SK-N-MC (cell line): ENCODE results near the gene TBX1.

Experiments used
- DNase-seq: peaks from one replicate; pipeline ENCODE4 v3.0.0-alpha.2; 2011; ENCODE audit warnings: low read depth, low spot score
- H3K27ac ChIP-seq: fragments of 200-600 bp; sonication (generic); 2 replicates; pipeline ENCODE4 v1.5.1; 2016; ENCODE audit warnings: mixed run types
- H3K36me3 ChIP-seq: fragments of 200-600 bp; sonication (generic); 2 replicates; pipeline ENCODE4 v1.6.1; 2017; ENCODE audit warnings: antibody characterized with exemption, low read length, mixed read lengths; ENCODE audit not compliant: insufficient read depth
- H3K4me3 ChIP-seq: fragments of 200-600 bp; sonication (generic); 2 replicates; pipeline ENCODE4 v1.5.1; 2016
- H3K9ac ChIP-seq: fragments of 200-600 bp; sonication (generic); 2 replicates; pipeline ENCODE4 v1.8.0; 2017; ENCODE audit warnings: mixed run types, mixed read lengths; ENCODE audit not compliant: insufficient read length
- H3K9me3 ChIP-seq: fragments of 200-600 bp; sonication (generic); 2 replicates; pipeline ENCODE4 v1.6.1; 2017; ENCODE audit warnings: low read depth, mild to moderate bottlenecking, antibody characterized with exemption, low read length, moderate library complexity, mixed read lengths
- EZH2 ChIP-seq: fragments of 200-600 bp; sonication (generic); IDR thresholded peaks from one replicate; pipeline ENCODE4 v1.6.1; 2017; ENCODE audit warnings: antibody characterized with exemption
- FOXP2 ChIP-seq: optimal IDR thresholded peaks from 2 replicates; pipeline ENCODE3; 2011; ENCODE audit warnings: mild to moderate bottlenecking, moderate library complexity; ENCODE audit not compliant: insufficient read depth; ENCODE audit errors: extremely low read length, control extremely low read depth
- POLR2AphosphoS5 ChIP-seq: IDR thresholded peaks from 2 replicates; pipeline ENCODE4 v1.6.1; 2012; ENCODE audit warnings: mild to moderate bottlenecking, low read depth, low read length, borderline replicate concordance

Gene TBX1

DNA sequence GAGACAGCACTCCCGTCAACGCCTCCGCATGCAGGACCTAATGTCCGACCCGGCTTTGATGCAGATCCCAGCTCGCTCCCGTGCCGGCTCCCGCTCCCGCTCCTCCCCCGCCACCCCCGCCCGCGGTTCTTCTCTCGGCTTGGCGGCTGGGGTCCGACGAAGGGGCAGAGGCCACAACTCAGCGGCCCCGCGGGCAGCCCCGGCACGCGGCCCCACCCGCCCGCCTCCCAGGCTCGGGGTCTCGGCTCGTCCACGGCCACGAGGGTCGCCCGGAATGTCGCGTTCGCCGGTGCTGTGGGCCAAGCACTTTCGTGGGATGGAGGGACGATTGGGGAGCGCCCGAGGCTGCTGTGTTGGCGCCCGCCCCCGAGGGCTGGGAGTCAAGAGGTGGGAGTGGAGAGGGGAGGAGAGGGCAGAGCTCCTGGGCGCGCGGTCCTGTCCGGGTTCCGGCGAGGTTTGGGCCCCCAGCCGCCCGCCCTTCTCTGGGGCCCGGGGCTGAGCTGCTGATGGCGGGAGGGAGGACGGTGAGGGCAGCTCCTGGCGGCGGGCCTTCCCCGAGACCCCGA lies 5.3 kb upstream of the TBX1 start:
- H3K36me3 ChIP-seq: no peaks in the 10 kb centered on the region
- TF ChIP-seq POLR2AphosphoS5: no peak
- TF ChIP-seq EZH2: no peak
- no peak for TF ChIP-seq FOXP2
- no peak overlapping the region for H3K9ac ChIP-seq
- no peak overlapping the region for H3K4me3 ChIP-seq
- no peak for DNase-seq
- no peaks in the 10 kb centered on the region for H3K9me3 ChIP-seq
- H3K27ac ChIP-seq: no peak overlapping the region

GRCh38 chr22:19755722-19756287 lies 4.8 kb upstream of the TBX1 start:
- no peak overlapping the region for H3K4me3 ChIP-seq
- H3K9me3 ChIP-seq: no peaks in the 10 kb centered on the region

GRCh38 chr22:19756288-19757128 lies 4.1 kb upstream of the TBX1 start:
- DNase-seq: no peak
- Histone ChIP-seq H3K36me3 (no peaks in the 10 kb centered on the region), H3K4me3 (peak overlapping the region; percentile 36; the same call in 1 of the 2 replicates), H3K9me3 (no peaks in the 10 kb centered on the region), H3K27ac (no peak overlapping the region), H3K9ac (no peak overlapping the region)
- no peak for TF ChIP-seq EZH2

More at GRCh38 chr22:19755722-19756287, 4.8 kb upstream of the TBX1 start:
- DNase-seq: no peak
- Histone ChIP-seq H3K36me3 (no peaks in the 10 kb centered on the region), H3K27ac (no peak overlapping the region), H3K9ac (no peak overlapping the region)
- TF ChIP-seq EZH2: no peak
- TF ChIP-seq FOXP2: no peak
- no peak for TF ChIP-seq POLR2AphosphoS5

- H3K36me3 ChIP-seq: no peaks in the 10 kb centered on the region
- H3K9me3 ChIP-seq: no peaks in the 10 kb centered on the region
- no peak overlapping the region for H3K27ac ChIP-seq
- TF ChIP-seq FOXP2 (no peak), EZH2 (no peak), POLR2AphosphoS5 (no peak)
- no peak overlapping the region for H3K9ac ChIP-seq
- 0 out of 2 replicates have a peak overlapping the region, but pooled peaks have one; percentile 36 for H3K4me3 ChIP-seq
- no peak for DNase-seq
Observed at GRCh38 chr22:19757140-19757984, 3.2 kb upstream of the TBX1 start.

GRCh38 chr22:19757985-19758895 lies 2.3 kb upstream of the TBX1 start:
- TF ChIP-seq FOXP2 (no peak), POLR2AphosphoS5 (no peak), EZH2 (no peak)
- H3K9ac ChIP-seq: no peak overlapping the region
- H3K9me3 ChIP-seq: no peaks in the 10 kb centered on the region
- no peak overlapping the region for H3K27ac ChIP-seq
- peaks cover 2% of the 10 kb centered on the region; the same call in 1 of the 2 replicates for H3K36me3 ChIP-seq
- H3K4me3 ChIP-seq: no peak overlapping the region
- no peak for DNase-seq

DNA sequence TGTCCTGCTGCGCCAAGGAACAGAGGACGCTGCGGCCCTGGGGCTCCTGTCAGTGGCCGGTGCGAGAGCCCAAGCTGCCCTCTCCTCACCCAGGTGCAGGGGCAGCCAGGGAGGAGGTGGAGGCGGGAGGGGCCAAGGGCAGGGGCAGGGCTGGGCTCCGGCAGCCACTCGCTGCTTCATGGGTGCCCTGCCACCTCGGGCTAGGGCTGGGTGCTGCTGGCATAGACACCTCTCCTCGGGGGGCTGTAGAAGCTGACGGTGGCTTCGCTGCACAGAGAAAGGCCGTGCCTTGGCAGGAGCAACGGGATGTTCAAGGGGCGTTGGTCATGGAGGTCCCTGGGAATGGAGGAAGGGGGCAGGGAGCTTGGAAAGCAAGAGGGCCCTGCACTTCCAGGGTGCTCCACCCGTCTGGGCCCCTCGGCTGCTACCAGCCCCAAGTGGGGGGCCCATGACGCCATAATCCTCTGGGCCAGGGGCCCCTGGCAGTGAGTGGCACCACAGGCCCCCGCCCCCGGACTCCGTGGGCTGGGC lies 1.6 kb upstream of the TBX1 start:
- Histone ChIP-seq H3K4me3 (peak overlapping the region; percentile 76), H3K9ac (no peak overlapping the region), H3K27ac (no peak overlapping the region), H3K36me3 (peaks cover 7% of the 10 kb centered on the region; the same call in 1 of the 2 replicates), H3K9me3 (no peaks in the 10 kb centered on the region)
- TF ChIP-seq POLR2AphosphoS5 (no peak), FOXP2 (no peak), EZH2 (no peak)
- no peak for DNase-seq

- Histone ChIP-seq H3K36me3 (peaks cover 10% of the 10 kb centered on the region; the same call in 1 of the 2 replicates), H3K4me3 (peak overlapping the region; percentile 76), H3K27ac (peak overlapping the region; percentile 89), H3K9ac (peak overlapping the region; percentile 89), H3K9me3 (no peaks in the 10 kb centered on the region)
- DNase-seq: no peak
- TF ChIP-seq EZH2: no peak
- TF ChIP-seq FOXP2: no peak
- TF ChIP-seq POLR2AphosphoS5: no peak
Observed at GRCh38 chr22:19759427-19760057, 1.0 kb upstream of the TBX1 start.
